Neutrophil (primary cell): ENCODE data around the gene EPN2.

ENCODE experiments used
- H3K27ac ChIP-seq: fragments of 200-600 bp; sonication (generic); 2 replicates; pipeline ENCODE4 v1.5.1; 2016; ENCODE audit warnings: mild to moderate bottlenecking, moderate library complexity
- H3K27me3 ChIP-seq: fragments of 200-600 bp; sonication (generic); 2 replicates; pipeline ENCODE4 v1.6.0; 2016; ENCODE audit warnings: mild to moderate bottlenecking
- H3K36me3 ChIP-seq: fragments of 200-600 bp; sonication (generic); 2 replicates; pipeline ENCODE4 v1.5.1; 2017
- H3K4me1 ChIP-seq, 2 experiments: fragments of 200-600 bp in 1 of 2; sonication (generic) in 1 of 2; 1 replicate in 1 of 2; 2 replicates in 1 of 2; pipeline versions ENCODE4 v1.5.1 to v1.6.1; 2013 to 2016; ENCODE audit warnings: low read depth in 1 of 2, low read length in 1 of 2, mild to moderate bottlenecking in 1 of 2, moderate library complexity in 1 of 2; ENCODE audit not compliant: control insufficient read depth in 1 of 2, insufficient read depth in 1 of 2
- H3K4me3 ChIP-seq, 2 experiments: fragments of 200-600 bp in 1 of 2; sonication (generic) in 1 of 2; 1 replicate in 1 of 2; 2 replicates in 1 of 2; pipeline ENCODE4 v1.5.1; 2013 to 2016; ENCODE audit warnings: low read depth in 1 of 2, low read length in 1 of 2, mild to moderate bottlenecking in 1 of 2, moderate library complexity in 1 of 2
- H3K9me3 ChIP-seq: fragments of 200-600 bp; sonication (generic); 2 replicates; pipeline ENCODE4 v1.5.1; 2016
- CTCF ChIP-seq: fragments of 200-600 bp; sonication (generic); IDR thresholded peaks from 2 replicates; pipeline ENCODE4 v1.5.1; 2016; ENCODE audit warnings: antibody characterized with exemption

The EPN2 gene

GRCh38 chr17:19301274-19301951, 64.2 kb downstream of the EPN2 start:
- no peak for TF ChIP-seq CTCF
- H3K27me3 ChIP-seq: no peaks in the 10 kb centered on the region
- H3K9me3 ChIP-seq: no peaks in the 10 kb centered on the region
- H3K27ac ChIP-seq: no peak overlapping the region
- H3K4me1 ChIP-seq: peaks cover 43% of the 10 kb centered on the region in 2 experiments
- no peak overlapping the region for H3K4me3 ChIP-seq
- no peaks in the 10 kb centered on the region for H3K36me3 ChIP-seq

GRCh38 chr17:19301973-19302372, 64.8 kb downstream of the EPN2 start:
- Histone ChIP-seq H3K4me3 (no peak overlapping the region), H3K4me1 (peaks cover 48 to 49% of the 10 kb centered on the region in 2 experiments), H3K36me3 (no peaks in the 10 kb centered on the region), H3K27me3 (no peaks in the 10 kb centered on the region), H3K27ac (no peak overlapping the region), H3K9me3 (no peaks in the 10 kb centered on the region)
- no peak for TF ChIP-seq CTCF

DNA sequence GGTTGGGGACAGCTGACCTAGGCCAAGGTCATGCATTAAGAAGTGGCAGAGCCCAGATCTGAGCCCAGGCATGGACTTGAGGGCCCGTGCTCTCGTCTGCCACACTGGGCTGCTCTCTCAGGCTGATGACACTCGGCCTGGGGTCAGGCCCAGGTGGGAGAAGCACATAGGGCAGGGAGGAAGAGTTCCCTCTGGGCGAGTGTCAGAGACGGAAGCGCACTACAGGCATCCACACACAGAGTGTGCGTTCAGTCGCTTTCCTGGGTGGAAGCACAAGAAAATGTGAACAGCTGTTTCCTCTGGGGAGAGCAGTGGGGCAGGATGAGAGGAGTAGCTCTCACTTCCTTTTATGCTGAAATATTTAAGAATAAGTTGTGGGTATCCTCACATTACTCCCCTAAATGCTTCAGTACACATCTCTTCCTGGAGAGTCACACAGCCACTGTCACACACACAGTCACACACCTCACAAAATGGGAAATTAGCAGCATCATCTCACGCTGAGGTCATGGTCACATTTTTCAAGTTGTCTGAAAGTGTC, 65.7 kb downstream of the EPN2 start:
- Histone ChIP-seq H3K4me3 (peak overlapping the region in 1 of 2 experiments; percentile 51), H3K27ac (peak overlapping the region; percentile 83), H3K36me3 (no peaks in the 10 kb centered on the region), H3K4me1 (peaks cover 48 to 49% of the 10 kb centered on the region in 2 experiments), H3K27me3 (no peaks in the 10 kb centered on the region), H3K9me3 (no peaks in the 10 kb centered on the region)
- TF ChIP-seq CTCF: no peak

DNA sequence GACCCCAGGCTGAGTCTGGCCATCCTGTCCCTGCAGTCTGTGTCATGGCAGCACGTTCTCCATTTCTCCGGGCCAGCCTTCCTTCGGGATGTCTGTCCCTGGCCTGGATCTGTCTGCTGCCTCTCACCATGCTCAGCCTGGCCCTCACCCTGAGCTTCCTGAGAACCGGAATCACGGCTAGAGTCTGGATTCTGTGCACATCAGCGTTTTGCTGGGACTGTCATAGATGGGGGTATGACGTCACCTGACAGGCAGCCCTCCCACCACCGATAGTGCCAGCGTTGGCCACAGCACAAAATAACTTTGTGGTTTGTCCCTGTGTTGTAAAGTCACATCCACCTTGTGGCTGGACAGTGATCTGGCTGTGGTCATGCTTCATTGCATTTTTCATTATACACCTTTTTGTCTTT, 66.2 kb downstream of the EPN2 start:
- H3K27me3 ChIP-seq: no peaks in the 10 kb centered on the region
- H3K4me3 ChIP-seq: peak overlapping the region in 1 of 2 experiments; percentile 51
- no peaks in the 10 kb centered on the region for H3K9me3 ChIP-seq
- no peaks in the 10 kb centered on the region for H3K36me3 ChIP-seq
- TF ChIP-seq CTCF: no peak
- peaks cover 48 to 49% of the 10 kb centered on the region in 2 experiments for H3K4me1 ChIP-seq
- H3K27ac ChIP-seq: peak overlapping the region; percentile 83

DNA sequence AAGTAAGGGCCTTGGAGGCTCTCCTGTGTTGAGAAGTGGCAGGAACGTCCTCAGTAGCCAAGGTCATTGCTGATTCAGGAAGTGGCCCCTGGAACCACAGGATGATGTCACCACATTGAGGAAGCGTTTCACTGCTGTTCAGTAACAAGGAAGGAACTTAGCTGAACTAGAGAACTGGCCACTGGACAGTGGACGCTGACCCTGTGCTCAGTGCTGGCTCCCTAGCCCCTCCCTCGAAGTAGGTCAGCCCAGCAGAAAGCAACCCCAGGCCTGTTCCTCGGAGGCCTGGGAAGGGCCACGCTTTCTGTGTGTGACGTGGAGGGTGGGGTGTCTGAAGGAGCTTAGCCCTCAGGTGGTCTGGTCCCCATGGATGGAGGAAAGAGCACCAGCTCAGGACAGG, 67.0 kb downstream of the EPN2 start:
- Histone ChIP-seq H3K36me3 (no peaks in the 10 kb centered on the region), H3K9me3 (no peaks in the 10 kb centered on the region), H3K27me3 (no peaks in the 10 kb centered on the region), H3K4me1 (peaks cover 48 to 49% of the 10 kb centered on the region in 2 experiments), H3K27ac (peak overlapping the region; percentile 83), H3K4me3 (peak overlapping the region; percentile 24 to 51)
- no peak for TF ChIP-seq CTCF
